ENCODE results near the gene ZNF385A.

DNA sequence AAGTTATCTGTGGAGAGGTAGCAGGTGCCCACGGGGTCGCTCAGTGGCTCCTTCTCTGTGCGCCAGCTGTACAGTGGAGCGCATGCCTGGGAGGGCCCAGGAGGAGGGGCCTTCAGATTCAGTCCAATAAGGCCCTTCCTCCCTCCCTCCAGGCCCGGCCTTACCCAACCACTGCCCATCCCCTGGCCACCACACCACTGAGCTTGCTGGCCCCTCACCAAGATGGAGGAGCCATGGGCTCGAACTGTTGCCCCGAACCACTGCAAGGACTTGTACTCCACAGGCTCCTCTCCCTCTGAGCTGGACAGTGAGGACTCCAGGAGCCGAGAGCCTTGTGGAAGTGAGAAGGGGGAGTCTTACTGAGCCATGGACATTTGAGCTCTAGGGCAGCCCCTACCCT is 24.7 kb upstream of the ZNF385A start:
- no peak for TF ChIP-seq POLR2AphosphoS5 (IDR thresholded peaks at IDR 0.05)
- TF ChIP-seq, protein P1, sequence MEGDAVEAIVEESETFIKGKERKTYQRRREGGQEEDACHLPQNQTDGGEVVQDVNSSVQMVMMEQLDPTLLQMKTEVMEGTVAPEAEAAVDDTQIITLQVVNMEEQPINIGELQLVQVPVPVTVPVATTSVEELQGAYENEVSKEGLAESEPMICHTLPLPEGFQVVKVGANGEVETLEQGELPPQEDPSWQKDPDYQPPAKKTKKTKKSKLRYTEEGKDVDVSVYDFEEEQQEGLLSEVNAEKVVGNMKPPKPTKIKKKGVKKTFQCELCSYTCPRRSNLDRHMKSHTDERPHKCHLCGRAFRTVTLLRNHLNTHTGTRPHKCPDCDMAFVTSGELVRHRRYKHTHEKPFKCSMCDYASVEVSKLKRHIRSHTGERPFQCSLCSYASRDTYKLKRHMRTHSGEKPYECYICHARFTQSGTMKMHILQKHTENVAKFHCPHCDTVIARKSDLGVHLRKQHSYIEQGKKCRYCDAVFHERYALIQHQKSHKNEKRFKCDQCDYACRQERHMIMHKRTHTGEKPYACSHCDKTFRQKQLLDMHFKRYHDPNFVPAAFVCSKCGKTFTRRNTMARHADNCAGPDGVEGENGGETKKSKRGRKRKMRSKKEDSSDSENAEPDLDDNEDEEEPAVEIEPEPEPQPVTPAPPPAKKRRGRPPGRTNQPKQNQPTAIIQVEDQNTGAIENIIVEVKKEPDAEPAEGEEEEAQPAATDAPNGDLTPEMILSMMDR (IDR thresholded peaks at IDR 0.05), result no peak

All from upper lobe of left lung (tissue), 4 donors.